ENCODE measurements around the gene CEP55.
A peak's percentile ranks its signal among the peaks of the same experiment; 100 is the strongest.
"Not testable (repeated sequence)": the region's sequence is repeated elsewhere in the genome, so short reads cannot be mapped to it uniquely, and the experiment has no call there.

Gene CEP55

GRCh38 chr10:93515071-93516005, 18.9 kb downstream of the CEP55 start:
- DNase-seq, result no peak

GRCh38 chr10:93516006-93516380, 19.6 kb downstream of the CEP55 start:
- DNase-seq, result no peak

GRCh38 chr10:93518531-93518930, 22.1 kb downstream of the CEP55 start:
- no peak for DNase-seq

- no peak for DNase-seq
Observed at GRCh38 chr10:93535293-93535692, 38.9 kb downstream of the CEP55 start.

- DNase-seq, result not testable (repeated sequence)
Observed at GRCh38 chr10:93540871-93541270, 44.5 kb downstream of the CEP55 start.

GRCh38 chr10:93541402-93542357, 45.3 kb downstream of the CEP55 start:
- peak; percentile 3 to 45 for DNase-seq

- peak; percentile 78 to 90 for DNase-seq
Observed at GRCh38 chr10:93542358-93542791, 46.0 kb downstream of the CEP55 start.

- DNase-seq, result not testable (repeated sequence)
Observed at GRCh38 chr10:93546995-93547394, 50.6 kb downstream of the CEP55 start.

- no peak for DNase-seq
Observed at GRCh38 chr10:93547522-93547921, 51.1 kb downstream of the CEP55 start.

- DNase-seq, result no peak
Observed at GRCh38 chr10:93548376-93549071, 52.1 kb downstream of the CEP55 start.

GRCh38 chr10:93550606-93551005, 54.2 kb downstream of the CEP55 start:
- DNase-seq, result no peak

GRCh38 chr10:93552780-93553179, 56.4 kb downstream of the CEP55 start:
- DNase-seq, result no peak

GRCh38 chr10:93553482-93554315, 57.3 kb downstream of the CEP55 start:
- no peak for DNase-seq

- DNase-seq, result no peak
Observed at GRCh38 chr10:93554316-93554663, 57.9 kb downstream of the CEP55 start.

GRCh38 chr10:93554760-93555432, 58.5 kb downstream of the CEP55 start:
- DNase-seq, result peak; percentile 14 to 40

GRCh38 chr10:93559490-93559889, 63.1 kb downstream of the CEP55 start:
- no peak for DNase-seq

- no peak for DNase-seq
Observed at GRCh38 chr10:93560541-93560940, 64.1 kb downstream of the CEP55 start.

GRCh38 chr10:93565446-93565845, 69.0 kb downstream of the CEP55 start:
- no peak for DNase-seq

GRCh38 chr10:93566435-93567276, 70.2 kb downstream of the CEP55 start, which contains the start of gene FFAR4:
Gene FFAR4 (plus strand): TSS chr10:93566665. CDS start chr10:93566721, 56 bp downstream.
- peak in 1 of 2 experiments; percentile 2 for DNase-seq

Data from NCI-H524 (cell line).